PC-9 (cell line): ENCODE measurements around the gene CEP72. TPM values are rescaled to one million over a fixed set of nuclear protein-coding genes. Genes with fewer than 3 reads are reported as not detected.

Experiments
- BruUV-seq: library from RNA; stranded (reverse); fragments of 400-500 nt; replicated peaks from 2 replicates; lab custom pipeline; 2021; lab: Mats Ljungman, UMichigan
- CTCF ChIA-PET: fragments of 300-600 bp; sonication (Branson Sonifier 250); formaldehyde crosslinking; loops from one replicate; lab custom pipeline; 2022; ENCODE audit warnings: antibody characterized with exemption; lab: Charles Lee
- POLR2A ChIA-PET: fragments of 300-600 bp; sonication (Branson Sonifier 250); formaldehyde crosslinking; loops from one replicate; lab custom pipeline; 2022; ENCODE audit warnings: antibody characterized with exemption; ENCODE audit not compliant: unreplicated experiment; lab: Charles Lee
- DNase-seq, 2 experiments: peaks; one replicate each; pipeline versions ENCODE4 v3.0.0 to v3.0.0-alpha.2; 2015 to 2022; ENCODE audit warnings: mixed read lengths in 1 of 2
- H2AFZ ChIP-seq: fragments of 200-600 bp; sonication (generic); 2 replicates; pipeline ENCODE4 v1.8.1; 2017; ENCODE audit warnings: antibody characterized with exemption
- H3F3A ChIP-seq: fragments of 200-600 bp; sonication (generic); 2 replicates; pipeline ENCODE4 v1.8.1; 2017; ENCODE audit warnings: antibody characterized with exemption, mild to moderate bottlenecking, low read depth; ENCODE audit not compliant: insufficient read depth
- H3K27ac ChIP-seq: fragments of 200-600 bp; sonication (generic); 2 replicates; pipeline ENCODE4 v1.6.1; 2016; ENCODE audit warnings: mixed run types
- H3K27me3 ChIP-seq: fragments of 200-600 bp; sonication (generic); 2 replicates; pipeline ENCODE4 v1.6.1; 2016; ENCODE audit warnings: low read depth, mixed run types; ENCODE audit not compliant: insufficient read depth
- H3K36me3 ChIP-seq: fragments of 200-600 bp; sonication (generic); 2 replicates; pipeline ENCODE4 v1.6.1; 2016; ENCODE audit warnings: low read depth, mixed run types
- H3K4me1 ChIP-seq: fragments of 200-600 bp; sonication (generic); replicated peaks from 2 replicates; pipeline ENCODE4 v1.6.1; 2016; ENCODE audit warnings: mixed run types; ENCODE audit not compliant: insufficient read depth
- H3K4me2 ChIP-seq: fragments of 200-600 bp; sonication (generic); 2 replicates; pipeline ENCODE4 v1.6.1; 2017; ENCODE audit warnings: mixed run types
- H3K4me3 ChIP-seq: fragments of 200-600 bp; sonication (generic); 2 replicates; pipeline ENCODE4 v1.6.1; 2016; ENCODE audit warnings: mixed run types
- H3K79me2 ChIP-seq: fragments of 200-600 bp; sonication (generic); 2 replicates; pipeline ENCODE4 v1.6.1; 2017; ENCODE audit warnings: low read depth, mixed run types
- H3K9me2 ChIP-seq: fragments of 200-600 bp; sonication (generic); 2 replicates; pipeline ENCODE4 v1.8.1; 2017; ENCODE audit warnings: mild to moderate bottlenecking; ENCODE audit not compliant: insufficient read depth
- H3K9me3 ChIP-seq: fragments of 200-600 bp; sonication (generic); 2 replicates; pipeline ENCODE4 v1.8.1; 2016; ENCODE audit warnings: low read depth; ENCODE audit not compliant: insufficient read depth
- H4K20me1 ChIP-seq: fragments of 200-600 bp; sonication (generic); 2 replicates; pipeline ENCODE4 v1.8.1; 2017; ENCODE audit not compliant: insufficient read depth
- CTCF ChIP-seq: fragments of 200-600 bp; sonication (generic); conservative IDR thresholded peaks from 2 replicates; pipeline ENCODE4 v1.6.1; 2017; ENCODE audit warnings: mixed run types, antibody characterized with exemption, mild to moderate bottlenecking, moderate library complexity
- EZH2 ChIP-seq: fragments of 200-600 bp; sonication (generic); IDR thresholded peaks from 2 replicates; pipeline ENCODE4 v1.8.0; 2017; ENCODE audit warnings: antibody characterized with exemption, low read depth
- intact Hi-C: fragments of 100-400 bp; cut with micrococcal nuclease; formaldehyde crosslinking; loops from one replicate; pipeline ENCODE4 v1.10.0; 2022; ENCODE audit not compliant: unreplicated experiment
- total RNA-seq: library from RNA; stranded (reverse); gene quantifications from 2 replicates; pipeline ENCODE4 v1.2.3, GENCODE V29; 2021

Gene CEP72
- total RNA-seq, 1 experiment from 2014 or later: 86.8 TPM

GRCh38 chr5:583645-584044 lies 28.5 kb upstream of the CEP72 start:
- ChIA-PET POLR2A (no interaction called here), CTCF (no interaction called here)
- Histone ChIP-seq H3K27me3 (peaks cover 86% of the 10 kb centered on the region), H2AFZ (no peak overlapping the region), H3K4me1 (no peaks in the 10 kb centered on the region), H3K4me2 (no peak overlapping the region), H3K36me3 (no peaks in the 10 kb centered on the region), H3K9me3 (no peaks in the 10 kb centered on the region), H3K9me2 (no peaks in the 10 kb centered on the region), H3K4me3 (no peak overlapping the region), H4K20me1 (no peaks in the 10 kb centered on the region), H3K79me2 (no peaks in the 10 kb centered on the region), H3K27ac (no peak overlapping the region), H3F3A (no peaks in the 10 kb centered on the region)
- intact Hi-C loops: no loop called here
- TF ChIP-seq EZH2 (no peak), CTCF (no peak)
- no peak for DNase-seq
- BruUV-seq: no TSS peak

GRCh38 chr5:584216-584615 lies 27.9 kb upstream of the CEP72 start:
- no peak overlapping the region for H2AFZ ChIP-seq
- no peaks in the 10 kb centered on the region for H3K79me2 ChIP-seq
- POLR2A ChIA-PET: no interaction called here
- CTCF ChIA-PET: no interaction called here
- H3K36me3 ChIP-seq: no peaks in the 10 kb centered on the region
- no peaks in the 10 kb centered on the region for H3K9me2 ChIP-seq
- H3K4me3 ChIP-seq: no peak overlapping the region
- H3F3A ChIP-seq: no peaks in the 10 kb centered on the region
- no peak overlapping the region for H3K27ac ChIP-seq
- no peaks in the 10 kb centered on the region for H4K20me1 ChIP-seq
- TF ChIP-seq EZH2 (no peak), CTCF (no peak)
- no peaks in the 10 kb centered on the region for H3K9me3 ChIP-seq
- no TSS peak for BruUV-seq
- no peaks in the 10 kb centered on the region for H3K4me1 ChIP-seq
- no peak for DNase-seq
- H3K4me2 ChIP-seq: no peak overlapping the region
- peaks cover 86% of the 10 kb centered on the region for H3K27me3 ChIP-seq
- intact Hi-C loops: no loop called here

GRCh38 chr5:584846-585245 lies 27.3 kb upstream of the CEP72 start:
- Histone ChIP-seq H3K9me3 (no peaks in the 10 kb centered on the region), H3K4me2 (no peak overlapping the region), H2AFZ (no peak overlapping the region), H3F3A (no peaks in the 10 kb centered on the region), H4K20me1 (no peaks in the 10 kb centered on the region), H3K36me3 (no peaks in the 10 kb centered on the region), H3K79me2 (no peaks in the 10 kb centered on the region), H3K4me1 (no peaks in the 10 kb centered on the region), H3K27ac (no peak overlapping the region), H3K27me3 (peaks cover 86% of the 10 kb centered on the region), H3K9me2 (no peaks in the 10 kb centered on the region), H3K4me3 (no peak overlapping the region)
- BruUV-seq: no TSS peak
- POLR2A ChIA-PET: no interaction called here
- no peak for TF ChIP-seq CTCF
- no peak for TF ChIP-seq EZH2
- DNase-seq: no peak
- intact Hi-C loops: no loop called here
- CTCF ChIA-PET: no interaction called here
